SH-SY5Y (cell line): Measurements from ENCODE around the gene CTNNBIP1.

Source experiments
- GATA2 ChIP-seq: IDR thresholded peaks from 2 replicates; pipeline ENCODE4 v1.6.1; 2011; ENCODE audit warnings: mild to moderate bottlenecking, low read depth, low read length
- GATA3 ChIP-seq: IDR thresholded peaks from 2 replicates; pipeline ENCODE4 v1.6.1; 2011; ENCODE audit warnings: low read depth, mild to moderate bottlenecking, low read length, moderate library complexity

GRCh38 chr1:9811239-9811966 lies 98.7 kb downstream of the CTNNBIP1 start:
- TF ChIP-seq GATA2 = no peak
- TF ChIP-seq GATA3 = no peak
